HepG2 (cell line): ENCODE results near the gene NBEA.

ENCODE experiments used
- CEBPB ChIP-seq: IDR thresholded peaks from 2 replicates; pipeline ENCODE4 v1.6.1; 2011; ENCODE audit warnings: low read depth, low read length, improper control_type of control experiment, borderline replicate concordance
- ETV6 ChIP-seq: sonication (generic); formaldehyde crosslinking; conservative IDR thresholded peaks from 2 replicates; pipeline ENCODE4 v1.4.0; 2020; ENCODE audit warnings: missing genetic modification reagents
- JUND ChIP-seq: sonication (generic); formaldehyde crosslinking; IDR thresholded peaks from 2 replicates; pipeline ENCODE4 v1.8.0; 2022; ENCODE audit warnings: mild to moderate bottlenecking, missing genetic modification reagents
- NFIC ChIP-seq: IDR thresholded peaks from 2 replicates; pipeline ENCODE4 v1.6.1; 2012; ENCODE audit warnings: mild to moderate bottlenecking, low read length, inconsistent platforms
- NFRKB ChIP-seq: fragments of 450-650 bp; IDR thresholded peaks from 2 replicates; pipeline ENCODE4 v1.6.1; 2017
- SIX4 ChIP-seq: sonication (generic); formaldehyde crosslinking; IDR thresholded peaks from 2 replicates; pipeline ENCODE4 v1.4.0; 2020; ENCODE audit warnings: missing genetic modification reagents
- SRF ChIP-seq: IDR thresholded peaks from 2 replicates; pipeline ENCODE4 v1.6.1; 2011; ENCODE audit warnings: mild to moderate bottlenecking, low read depth, low read length, moderate library complexity
- TCF7 ChIP-seq: sonication (generic); IDR thresholded peaks from 2 replicates; pipeline ENCODE4 v1.6.1; 2016; ENCODE audit warnings: antibody characterized with exemption, low read depth
- YY1 ChIP-seq: IDR thresholded peaks from 2 replicates; pipeline ENCODE4 v1.6.1; 2011; ENCODE audit warnings: low read length, low read depth, moderate library complexity, mild to moderate bottlenecking; ENCODE audit not compliant: insufficient read depth, insufficient replicate concordance
- ZNF143 ChIP-seq: sonication (generic); formaldehyde crosslinking; IDR thresholded peaks from 2 replicates; pipeline ENCODE4 v1.4.0; 2020; ENCODE audit warnings: missing genetic modification reagents
- ZNF792 ChIP-seq: IDR thresholded peaks from 2 replicates; pipeline ENCODE4 v1.6.1; 2016
- TF ChIP-seq, protein P1 (sequence below): sonication (generic); formaldehyde crosslinking; IDR thresholded peaks from 2 replicates; pipeline ENCODE4 v1.5.0; 2020; ENCODE audit warnings: mild to moderate bottlenecking, missing genetic modification reagents, moderate library complexity
- TF ChIP-seq, protein P2 (sequence below): sonication (generic); formaldehyde crosslinking; IDR thresholded peaks from 2 replicates; pipeline ENCODE4 v1.9.0; 2021; ENCODE audit warnings: missing genetic modification reagents, borderline replicate concordance
- TF ChIP-seq, protein P3 (sequence below): sonication (generic); formaldehyde crosslinking; IDR thresholded peaks from 2 replicates; pipeline ENCODE4 v1.9.0; 2021; ENCODE audit warnings: missing genetic modification reagents, borderline replicate concordance

DNA sequence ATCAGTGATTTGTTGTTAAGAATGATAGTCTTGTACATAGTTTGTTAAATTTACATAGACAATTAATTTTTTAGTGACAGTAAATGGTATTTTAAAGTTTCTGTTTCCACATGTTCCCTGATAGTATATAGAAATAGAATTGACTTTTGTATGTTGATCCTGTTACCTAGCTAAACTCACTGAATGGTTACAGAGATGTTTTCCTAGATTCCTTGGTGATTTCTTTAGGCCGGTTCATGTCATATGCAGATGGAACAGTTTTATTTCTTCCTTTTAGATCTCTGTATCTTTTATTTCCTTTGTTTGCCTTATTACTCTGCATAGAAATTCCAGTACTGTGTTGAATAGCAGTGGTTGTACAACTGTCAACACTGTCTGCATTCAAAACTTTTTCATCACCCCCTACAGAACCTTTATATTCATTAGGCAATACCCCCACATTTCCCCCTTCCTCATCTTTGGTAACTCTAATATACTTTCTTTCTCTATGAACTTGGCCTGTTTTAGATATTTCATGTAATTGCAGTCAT is 86.3 kb downstream of the NBEA start:
- TF ChIP-seq TCF7 = no peak
- TF ChIP-seq NFIC = no peak
- TF ChIP-seq, protein P1, sequence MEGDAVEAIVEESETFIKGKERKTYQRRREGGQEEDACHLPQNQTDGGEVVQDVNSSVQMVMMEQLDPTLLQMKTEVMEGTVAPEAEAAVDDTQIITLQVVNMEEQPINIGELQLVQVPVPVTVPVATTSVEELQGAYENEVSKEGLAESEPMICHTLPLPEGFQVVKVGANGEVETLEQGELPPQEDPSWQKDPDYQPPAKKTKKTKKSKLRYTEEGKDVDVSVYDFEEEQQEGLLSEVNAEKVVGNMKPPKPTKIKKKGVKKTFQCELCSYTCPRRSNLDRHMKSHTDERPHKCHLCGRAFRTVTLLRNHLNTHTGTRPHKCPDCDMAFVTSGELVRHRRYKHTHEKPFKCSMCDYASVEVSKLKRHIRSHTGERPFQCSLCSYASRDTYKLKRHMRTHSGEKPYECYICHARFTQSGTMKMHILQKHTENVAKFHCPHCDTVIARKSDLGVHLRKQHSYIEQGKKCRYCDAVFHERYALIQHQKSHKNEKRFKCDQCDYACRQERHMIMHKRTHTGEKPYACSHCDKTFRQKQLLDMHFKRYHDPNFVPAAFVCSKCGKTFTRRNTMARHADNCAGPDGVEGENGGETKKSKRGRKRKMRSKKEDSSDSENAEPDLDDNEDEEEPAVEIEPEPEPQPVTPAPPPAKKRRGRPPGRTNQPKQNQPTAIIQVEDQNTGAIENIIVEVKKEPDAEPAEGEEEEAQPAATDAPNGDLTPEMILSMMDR (CRISPR knock-in tag) = no peak
- no peak for TF ChIP-seq ZNF792 (CRISPR knock-in tag)
- no peak for TF ChIP-seq JUND (CRISPR knock-in tag)
- TF ChIP-seq CEBPB = no peak
- TF ChIP-seq YY1 = no peak
- TF ChIP-seq SRF = no peak
- no peak for TF ChIP-seq ZNF143
- TF ChIP-seq, protein P2, sequence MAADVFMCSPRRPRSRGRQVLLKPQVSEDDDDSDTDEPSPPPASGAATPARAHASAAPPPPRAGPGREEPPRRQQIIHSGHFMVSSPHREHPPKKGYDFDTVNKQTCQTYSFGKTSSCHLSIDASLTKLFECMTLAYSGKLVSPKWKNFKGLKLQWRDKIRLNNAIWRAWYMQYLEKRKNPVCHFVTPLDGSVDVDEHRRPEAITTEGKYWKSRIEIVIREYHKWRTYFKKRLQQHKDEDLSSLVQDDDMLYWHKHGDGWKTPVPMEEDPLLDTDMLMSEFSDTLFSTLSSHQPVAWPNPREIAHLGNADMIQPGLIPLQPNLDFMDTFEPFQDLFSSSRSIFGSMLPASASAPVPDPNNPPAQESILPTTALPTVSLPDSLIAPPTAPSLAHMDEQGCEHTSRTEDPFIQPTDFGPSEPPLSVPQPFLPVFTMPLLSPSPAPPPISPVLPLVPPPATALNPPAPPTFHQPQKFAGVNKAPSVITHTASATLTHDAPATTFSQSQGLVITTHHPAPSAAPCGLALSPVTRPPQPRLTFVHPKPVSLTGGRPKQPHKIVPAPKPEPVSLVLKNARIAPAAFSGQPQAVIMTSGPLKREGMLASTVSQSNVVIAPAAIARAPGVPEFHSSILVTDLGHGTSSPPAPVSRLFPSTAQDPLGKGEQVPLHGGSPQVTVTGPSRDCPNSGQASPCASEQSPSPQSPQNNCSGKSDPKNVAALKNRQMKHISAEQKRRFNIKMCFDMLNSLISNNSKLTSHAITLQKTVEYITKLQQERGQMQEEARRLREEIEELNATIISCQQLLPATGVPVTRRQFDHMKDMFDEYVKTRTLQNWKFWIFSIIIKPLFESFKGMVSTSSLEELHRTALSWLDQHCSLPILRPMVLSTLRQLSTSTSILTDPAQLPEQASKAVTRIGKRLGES = no peak
- TF ChIP-seq, protein P3, sequence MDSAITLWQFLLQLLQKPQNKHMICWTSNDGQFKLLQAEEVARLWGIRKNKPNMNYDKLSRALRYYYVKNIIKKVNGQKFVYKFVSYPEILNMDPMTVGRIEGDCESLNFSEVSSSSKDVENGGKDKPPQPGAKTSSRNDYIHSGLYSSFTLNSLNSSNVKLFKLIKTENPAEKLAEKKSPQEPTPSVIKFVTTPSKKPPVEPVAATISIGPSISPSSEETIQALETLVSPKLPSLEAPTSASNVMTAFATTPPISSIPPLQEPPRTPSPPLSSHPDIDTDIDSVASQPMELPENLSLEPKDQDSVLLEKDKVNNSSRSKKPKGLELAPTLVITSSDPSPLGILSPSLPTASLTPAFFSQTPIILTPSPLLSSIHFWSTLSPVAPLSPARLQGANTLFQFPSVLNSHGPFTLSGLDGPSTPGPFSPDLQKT (CRISPR knock-in tag) = no peak
- TF ChIP-seq ETV6 (CRISPR knock-in tag) = no peak
- TF ChIP-seq SIX4 (CRISPR knock-in tag) = no peak
- no peak for TF ChIP-seq NFRKB
